NT2/D1 (cell line): Measurements from ENCODE around the gene ZBED2.

Experiments used
- SUZ12 ChIP-seq: IDR thresholded peaks from 2 replicates; pipeline ENCODE4 v1.6.1; 2011; ENCODE audit not compliant: insufficient read length, insufficient read depth; ENCODE audit errors: extremely low read depth
- YY1 ChIP-seq: IDR thresholded peaks from 2 replicates; pipeline ENCODE4 v1.6.1; 2011; ENCODE audit not compliant: insufficient read length, insufficient read depth

GRCh38 chr3:111601810-111602209, 6.7 kb upstream of the ZBED2 start:
- no peak for TF ChIP-seq SUZ12
- no peak for TF ChIP-seq YY1
